ENCODE data around the gene EVX1.

Gene EVX1

GRCh38 chr7:27242555-27243339 is at the start of gene EVX1:
Gene EVX1 (plus strand): TSS chr7:27242802. CDS start chr7:27243031, 229 bp downstream.
- DNase-seq = no peak

DNA sequence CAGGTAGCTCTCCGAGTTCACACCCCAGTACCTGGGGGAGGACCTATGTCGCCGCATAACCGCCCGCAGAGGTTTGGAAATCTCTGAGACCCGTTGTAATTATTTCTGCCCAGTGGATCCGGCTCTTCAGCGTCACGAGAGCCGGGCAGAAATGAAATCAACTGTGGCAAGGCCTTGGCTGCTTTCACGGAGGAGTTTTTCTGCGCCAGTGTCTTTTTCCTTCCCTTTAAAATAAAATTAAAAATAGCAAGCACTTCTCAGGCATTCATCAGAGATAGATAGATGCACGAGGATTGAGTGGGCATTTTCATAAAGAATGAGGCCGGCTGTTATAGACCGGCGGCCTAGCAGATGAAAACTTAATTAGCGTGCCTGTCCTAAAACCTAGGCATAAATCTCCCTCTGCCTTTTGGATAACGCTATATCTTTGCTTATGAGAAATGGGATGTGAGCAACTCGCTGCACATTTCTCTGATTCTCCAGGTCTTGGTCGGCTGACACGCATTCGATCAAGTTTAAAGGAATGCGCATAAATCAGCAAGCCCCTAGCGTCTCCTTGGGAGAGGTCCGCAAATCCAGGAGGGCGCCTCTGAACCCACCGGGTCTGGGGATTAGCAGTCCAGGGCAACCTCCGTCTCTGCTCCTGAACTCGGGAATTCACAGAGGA is 49.1 kb upstream of the EVX1 start:
- DNase-seq = no peak

DNA sequence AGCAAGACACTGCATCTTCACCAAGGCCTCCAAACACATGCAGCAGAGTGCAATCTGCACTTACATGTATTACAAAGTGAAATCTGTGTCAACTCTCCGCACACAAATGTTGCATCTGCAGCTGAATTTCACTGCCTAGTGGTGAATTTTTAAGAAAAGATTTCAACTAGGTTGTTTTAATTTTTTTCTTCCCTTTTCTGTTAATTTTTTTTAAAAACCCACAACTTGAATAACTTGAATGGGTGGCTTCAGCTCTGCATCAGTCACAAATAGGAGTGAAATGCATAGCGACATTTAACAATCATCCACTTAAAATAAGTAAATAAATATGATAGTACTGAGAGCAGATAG is 48.6 kb upstream of the EVX1 start:
- no peak for DNase-seq

DNA sequence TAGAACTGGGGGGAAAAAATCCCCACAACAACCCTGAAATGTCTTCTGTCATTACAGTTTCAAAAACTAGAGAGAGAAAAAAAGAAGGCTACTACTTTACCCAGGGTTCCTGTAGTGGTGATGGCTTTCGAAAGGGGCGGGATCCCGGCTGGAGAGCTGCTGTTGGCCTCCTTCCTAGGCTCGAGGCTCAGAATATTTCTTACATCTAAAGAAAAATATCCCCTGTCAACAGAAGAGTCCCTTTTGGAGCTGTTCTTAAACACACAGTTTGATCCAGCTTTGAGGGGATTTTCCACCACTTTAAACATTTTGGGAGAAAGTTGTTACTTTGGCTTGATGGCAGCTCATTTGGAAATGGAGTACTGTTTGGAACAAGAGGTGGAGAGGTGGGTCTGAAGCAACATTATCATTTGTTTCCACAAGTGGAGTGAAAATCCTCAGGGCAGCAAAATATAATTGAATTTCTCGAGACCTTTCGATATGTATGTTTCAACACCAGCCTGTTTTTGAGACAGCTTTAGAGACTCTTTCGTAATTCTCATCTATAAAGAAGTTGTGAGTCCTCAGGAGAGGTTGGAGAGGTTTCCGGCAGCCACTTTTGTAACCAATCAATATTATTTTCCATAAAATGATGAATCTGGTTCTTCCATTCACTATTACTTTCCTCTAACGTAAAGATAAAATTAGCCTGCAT is 47.8 kb upstream of the EVX1 start:
- DNase-seq = no peak

DNA sequence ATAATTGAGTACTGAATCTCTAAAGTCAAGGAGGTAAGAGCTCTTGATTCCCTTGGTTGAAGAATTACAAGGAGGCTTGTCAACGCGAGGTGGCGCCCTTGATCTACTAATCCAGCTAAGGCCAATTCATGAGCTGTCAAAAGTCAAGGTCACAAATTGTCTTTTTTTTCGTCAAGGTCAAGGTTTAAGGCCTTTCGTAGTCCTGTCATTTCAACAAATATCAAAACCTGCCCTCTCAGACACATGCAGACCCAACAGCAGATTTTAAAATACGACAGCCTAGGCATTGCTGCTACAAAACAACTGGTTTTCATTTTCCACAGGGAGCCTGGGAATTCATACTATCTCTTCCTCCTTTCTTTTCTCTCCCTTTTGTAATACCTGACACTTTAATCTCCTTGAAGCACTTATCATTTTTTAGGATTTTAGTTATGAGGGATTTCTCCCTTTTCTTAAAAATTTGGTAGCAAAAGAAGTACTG is 46.3 kb upstream of the EVX1 start:
- peak; percentile 50 for DNase-seq

- DNase-seq = no peak
Observed at GRCh38 chr7:27197137-27198042, 45.2 kb upstream of the EVX1 start.

GRCh38 chr7:27198138-27198841 is 44.3 kb upstream of the EVX1 start:
- DNase-seq = no peak

DNA sequence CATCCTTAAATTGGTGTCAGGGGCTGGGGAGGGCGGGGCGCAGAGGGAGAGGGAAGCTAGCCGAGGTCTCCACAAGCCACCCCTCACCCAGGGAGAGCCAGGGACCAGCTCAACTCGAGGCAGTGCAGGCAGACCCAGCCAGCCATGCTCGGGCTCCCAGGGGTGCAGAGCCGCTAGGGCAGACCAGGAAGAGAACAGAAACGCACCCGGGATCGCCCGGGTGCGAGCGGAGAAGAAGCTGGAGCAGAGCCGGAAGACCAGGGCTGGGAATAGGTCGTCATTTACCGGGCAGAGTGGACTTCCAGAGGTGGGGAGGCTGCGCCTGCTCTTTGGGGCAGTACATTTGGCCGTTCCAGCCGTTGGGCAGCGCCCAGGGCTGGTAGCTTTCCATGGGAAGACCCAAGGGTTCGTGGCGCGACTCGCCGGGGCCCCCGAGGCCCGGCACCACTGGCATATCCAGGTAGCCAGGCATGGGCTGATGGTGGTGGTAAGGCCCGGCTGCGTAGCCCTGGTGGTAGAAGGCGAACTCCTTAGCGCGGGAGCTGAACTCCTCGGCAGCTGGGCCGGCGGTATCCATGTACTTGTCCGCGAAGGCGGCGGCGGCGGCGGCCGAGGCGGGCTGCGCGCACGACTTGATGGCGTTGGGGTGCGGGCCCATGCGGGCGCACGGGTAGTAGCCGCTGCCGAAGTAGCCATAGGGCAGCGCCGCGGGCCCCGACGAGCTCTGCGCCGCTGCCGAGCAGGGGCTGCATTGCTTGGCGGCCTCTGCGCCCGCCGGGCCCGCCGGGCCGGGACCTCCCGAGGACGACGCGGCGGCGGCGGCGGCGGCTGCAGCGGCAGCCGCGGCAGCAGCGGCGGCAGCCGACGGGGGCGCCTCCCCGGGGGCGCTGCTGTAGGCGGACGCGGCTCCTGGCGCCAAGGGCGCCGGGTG is 43.5 kb upstream of the EVX1 start:
- no peak for DNase-seq

DNA sequence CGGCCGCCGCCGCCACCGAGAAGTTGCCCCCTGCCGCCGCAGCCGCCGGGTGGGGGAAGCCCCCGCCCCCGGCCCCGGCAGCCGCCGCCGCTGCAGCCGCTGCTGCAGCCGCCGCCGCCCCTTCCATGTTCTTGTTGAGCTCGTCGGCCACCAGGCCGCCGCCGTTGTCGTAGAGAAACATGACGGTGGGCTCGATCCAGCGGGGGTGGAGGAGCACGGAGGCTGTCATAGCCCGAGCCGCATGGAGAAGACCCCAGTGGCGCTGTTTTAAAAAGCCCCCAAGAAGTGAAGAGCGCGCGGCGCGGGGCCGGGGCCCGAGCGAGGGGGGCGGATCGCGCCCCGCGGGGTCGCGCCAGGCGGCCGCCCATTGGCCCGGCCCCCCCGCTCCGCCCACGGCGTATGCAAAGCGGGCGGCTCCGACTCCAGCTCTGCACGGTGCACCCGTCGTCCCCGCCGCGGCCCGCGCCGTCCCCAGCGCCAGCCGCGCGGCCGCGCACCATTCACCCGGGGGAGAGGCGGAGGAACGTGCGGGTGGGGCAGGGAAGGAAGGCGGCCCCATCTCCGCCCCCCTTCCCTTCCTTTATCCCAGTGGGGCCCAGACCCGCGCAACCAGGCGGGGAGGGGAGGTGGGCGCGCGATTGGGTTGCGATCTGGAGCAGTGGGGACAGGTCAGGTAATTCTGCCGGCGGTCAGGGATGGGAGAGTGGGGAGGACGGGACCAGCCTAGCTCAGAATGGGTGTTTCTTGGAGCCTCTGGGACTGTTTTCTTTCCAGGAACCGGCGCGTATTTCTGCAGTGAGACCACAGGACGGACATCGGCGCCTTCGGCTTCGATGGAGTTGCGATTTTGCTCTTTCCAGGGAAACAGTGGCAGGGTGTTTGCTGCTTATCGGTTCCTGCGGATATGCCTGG is 42.5 kb upstream of the EVX1 start, which contains the start of gene HOXA13:
Gene HOXA13, minus strand, starts transcription at position 243 of the 912 bp plus-strand sequence. Its CDS starts 14 bp downstream, at position 229.
- DNase-seq = no peak

DNA sequence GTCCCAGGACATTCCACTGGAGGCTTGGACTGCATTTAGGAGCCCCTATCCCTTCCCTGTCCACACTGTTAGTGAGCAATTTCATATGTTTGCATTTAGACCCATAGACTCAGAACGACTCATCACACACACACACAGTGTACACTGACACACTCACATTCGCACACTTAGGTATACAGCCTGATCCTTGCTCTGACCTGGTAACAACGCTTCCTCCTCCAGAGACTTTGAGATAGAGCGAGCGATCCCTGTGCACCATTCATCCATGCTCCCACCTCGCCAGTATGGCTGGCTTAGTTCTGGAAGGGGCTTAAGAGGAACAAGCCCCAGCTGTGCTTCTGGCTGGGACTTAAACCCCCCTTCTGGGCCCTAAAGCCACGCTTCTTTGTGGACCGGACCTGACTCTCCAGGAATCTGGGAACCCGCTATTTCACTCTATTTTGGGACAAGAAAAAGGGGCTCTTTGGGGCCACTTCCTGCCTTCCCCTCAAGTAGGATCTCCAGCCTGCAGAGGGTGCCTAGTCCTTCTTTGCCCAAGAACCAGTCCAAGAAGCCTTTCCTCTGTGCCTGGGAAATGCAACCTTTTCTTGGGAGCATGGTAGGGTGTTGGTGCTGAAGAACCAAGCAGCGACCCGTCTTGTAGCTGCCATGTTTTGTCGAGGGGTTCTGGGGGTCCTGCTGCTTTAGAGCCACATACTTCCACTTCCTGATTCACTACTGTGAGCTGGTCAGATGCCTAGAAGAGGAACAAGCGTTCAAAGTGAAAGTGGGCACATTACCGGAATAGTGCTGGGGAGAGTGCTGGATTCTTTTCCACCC is 41.6 kb upstream of the EVX1 start:
- no peak for DNase-seq

DNA sequence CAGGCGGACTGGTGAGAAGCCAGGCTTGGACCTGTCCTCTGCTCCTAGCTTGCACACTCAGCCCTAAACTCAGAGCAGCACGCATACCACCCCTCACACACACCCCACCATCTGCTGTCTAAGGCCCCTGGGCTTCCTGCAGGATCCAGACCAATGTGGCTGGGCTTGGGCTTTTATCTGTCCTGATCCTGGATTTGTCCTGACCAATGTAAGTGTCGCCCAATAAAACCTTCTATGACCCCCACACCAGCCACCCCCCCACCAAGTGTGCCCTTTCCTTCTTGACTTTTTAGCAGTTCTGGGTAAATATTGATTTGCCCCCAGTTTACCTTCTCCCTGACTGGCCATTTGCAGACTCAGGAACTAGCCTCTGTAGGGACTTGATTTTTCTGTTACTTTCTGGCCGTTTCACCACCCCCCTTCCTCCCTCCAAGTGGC is 41.0 kb upstream of the EVX1 start:
- DNase-seq = no peak

GRCh38 chr7:27202018-27202861 is 40.4 kb upstream of the EVX1 start:
- no peak for DNase-seq

DNA sequence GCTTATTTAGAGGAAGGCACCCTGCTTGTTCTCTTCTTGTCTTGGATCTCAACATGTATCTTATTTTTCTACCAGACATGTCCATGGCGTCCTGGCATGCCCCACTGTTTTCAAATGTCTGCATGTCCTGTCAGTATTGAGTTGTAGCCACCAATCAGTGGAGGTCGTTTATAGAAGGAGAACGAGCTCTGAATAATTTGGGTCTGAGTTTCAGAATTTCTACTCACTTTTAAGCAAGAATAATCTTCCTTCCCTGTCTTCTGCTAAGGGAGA is 39.8 kb upstream of the EVX1 start:
- no peak for DNase-seq

- DNase-seq = no peak
Observed at GRCh38 chr7:27203365-27203953, 39.1 kb upstream of the EVX1 start.

GRCh38 chr7:27203964-27204594 is 38.5 kb upstream of the EVX1 start:
- no peak for DNase-seq

DNA sequence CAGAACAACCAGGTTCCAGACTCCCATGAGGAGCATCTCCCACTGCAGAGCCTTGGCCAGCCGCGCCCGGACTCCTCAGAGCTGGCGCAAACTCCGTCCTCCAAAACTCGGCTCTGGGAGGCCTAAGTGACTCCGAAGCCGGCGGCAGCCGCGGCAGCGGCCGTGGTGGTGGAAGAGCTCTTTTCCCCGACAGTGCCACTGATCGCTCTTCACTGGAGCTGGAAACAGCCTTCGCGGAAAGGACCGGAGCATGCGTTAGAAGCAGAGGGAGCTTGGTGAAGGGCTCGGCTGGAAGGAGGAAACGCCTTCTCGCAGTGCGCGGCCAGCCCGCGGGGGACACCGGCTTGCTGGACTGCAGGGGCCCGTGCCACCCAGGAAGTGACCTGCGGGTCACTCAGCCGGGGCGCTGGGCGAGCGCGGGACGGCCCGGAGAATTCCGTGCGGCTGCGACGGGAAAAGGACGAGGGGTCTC is 37.7 kb upstream of the EVX1 start:
- no peak for DNase-seq
